Right lobe of liver (tissue), 4 donors: ENCODE data around the gene RGS10.

ENCODE experiments used
- POLR2A ChIP-seq: fragments of 450-650 bp; IDR thresholded peaks from one replicate; pipeline ENCODE4 v1.6.1; 2017; ENCODE audit warnings: antibody characterized with exemption, mild to moderate bottlenecking
- TF ChIP-seq, protein P1 (sequence below), 4 donors: fragments of 200-600 bp in 3 of 4; fragments of 450-650 bp in 1 of 4; IDR thresholded peaks; one replicate each; pipeline versions ENCODE4 v1.5.1 to v1.8.0; 2016 to 2022; ENCODE audit warnings: antibody characterized with exemption in 4 of 4, mild to moderate bottlenecking in 2 of 4
- donor health status: DM: no; HTN: no; CAD: no.
- donor health status: DM: no; HTN: no; CAD: no.
- donor health status: DM: no; HTN: yes; CAD: no.

DNA sequence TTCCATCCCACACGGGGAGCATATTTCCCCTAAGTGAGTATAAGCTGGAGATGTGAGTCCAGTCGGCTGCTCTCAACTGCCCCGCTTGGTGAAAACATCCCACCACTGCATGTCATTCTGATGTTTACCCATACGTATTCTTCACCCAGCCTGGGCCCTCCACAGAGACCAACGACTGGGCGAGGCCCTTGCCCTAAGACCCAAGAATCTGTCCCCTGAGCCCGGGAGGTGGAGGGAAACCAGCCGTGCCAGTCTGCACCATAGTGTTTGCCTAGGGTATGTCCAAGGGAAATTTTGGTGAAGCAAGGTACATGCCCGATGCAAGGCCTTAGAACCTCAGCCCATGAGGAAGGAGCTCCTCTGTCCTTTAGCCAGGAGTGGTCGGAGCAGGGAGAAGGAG, 67.9 kb downstream of the RGS10 start:
- TF ChIP-seq, protein P1, sequence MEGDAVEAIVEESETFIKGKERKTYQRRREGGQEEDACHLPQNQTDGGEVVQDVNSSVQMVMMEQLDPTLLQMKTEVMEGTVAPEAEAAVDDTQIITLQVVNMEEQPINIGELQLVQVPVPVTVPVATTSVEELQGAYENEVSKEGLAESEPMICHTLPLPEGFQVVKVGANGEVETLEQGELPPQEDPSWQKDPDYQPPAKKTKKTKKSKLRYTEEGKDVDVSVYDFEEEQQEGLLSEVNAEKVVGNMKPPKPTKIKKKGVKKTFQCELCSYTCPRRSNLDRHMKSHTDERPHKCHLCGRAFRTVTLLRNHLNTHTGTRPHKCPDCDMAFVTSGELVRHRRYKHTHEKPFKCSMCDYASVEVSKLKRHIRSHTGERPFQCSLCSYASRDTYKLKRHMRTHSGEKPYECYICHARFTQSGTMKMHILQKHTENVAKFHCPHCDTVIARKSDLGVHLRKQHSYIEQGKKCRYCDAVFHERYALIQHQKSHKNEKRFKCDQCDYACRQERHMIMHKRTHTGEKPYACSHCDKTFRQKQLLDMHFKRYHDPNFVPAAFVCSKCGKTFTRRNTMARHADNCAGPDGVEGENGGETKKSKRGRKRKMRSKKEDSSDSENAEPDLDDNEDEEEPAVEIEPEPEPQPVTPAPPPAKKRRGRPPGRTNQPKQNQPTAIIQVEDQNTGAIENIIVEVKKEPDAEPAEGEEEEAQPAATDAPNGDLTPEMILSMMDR (IDR thresholded peaks at IDR 0.05): no peak
- no peak for TF ChIP-seq POLR2A
